Cardiac muscle cell (in vitro differentiated cells and primary cell): ENCODE data around the gene AKT1S1. TPM values are rescaled to one million over a fixed set of nuclear protein-coding genes. Genes with fewer than 3 reads are reported as not detected.
"Not testable (repeated sequence)": the region's sequence is repeated elsewhere in the genome, so short reads cannot be mapped to it uniquely, and the experiment has no call there.

Source experiments
- DNase-seq, 2 donors: peaks; one replicate each; pipeline versions ENCODE4 v3.0.0 to v3.0.0-alpha.2; 2010 to 2017; ENCODE audit warnings: low read depth in 1 of 2, low spot score in 1 of 2
- H3K27ac ChIP-seq: fragments of 200-600 bp; sonication (generic); 2 replicates; pipeline ENCODE4 v1.5.1; 2016
- H3K27me3 ChIP-seq: fragments of 200-600 bp; sonication (generic); 2 replicates; pipeline ENCODE4 v1.6.0; 2016; ENCODE audit warnings: control low read depth
- H3K36me3 ChIP-seq: fragments of 200-600 bp; sonication (generic); 2 replicates; pipeline ENCODE4 v1.5.1; 2016; ENCODE audit warnings: control low read depth
- H3K4me1 ChIP-seq: fragments of 200-600 bp; sonication (generic); 2 replicates; pipeline ENCODE4 v1.8.1; 2017; ENCODE audit warnings: low read depth, mild to moderate bottlenecking, mixed run types
- H3K4me3 ChIP-seq: fragments of 200-600 bp; sonication (generic); 2 replicates; pipeline ENCODE4 v1.5.1; 2016; ENCODE audit warnings: mild to moderate bottlenecking
- H3K9me3 ChIP-seq: fragments of 200-600 bp; sonication (generic); 2 replicates; pipeline ENCODE4 v1.5.1; 2017; ENCODE audit warnings: low read depth, mild to moderate bottlenecking, control low read depth
- polyA plus RNA-seq: library from polyadenylated mRNA; unstranded; fragments of >200 nt; fragmentation: Nextera tagmentation; extraction: Ambion mirVana; gene quantifications from 2 replicates; pipeline ENCODE4 v1.2.1, GENCODE V29; 2016
- total RNA-seq: library from RNA; depleted of rRNA; stranded (reverse); fragments of >200 nt; gene quantifications from 2 replicates; pipeline ENCODE4 v1.2.3, GENCODE V29; 2016
- TF ChIP-seq, protein P1 (sequence below): IDR thresholded peaks from 2 replicates; pipeline ENCODE4 v1.5.1; 2012; ENCODE audit warnings: low read depth, mild to moderate bottlenecking, low read length

AKT1S1 gene
- total RNA-seq (27.5 and 36.9 TPM in 2 replicates), polyA plus RNA-seq (45.4 and 66.2 TPM in 2 replicates)

DNA sequence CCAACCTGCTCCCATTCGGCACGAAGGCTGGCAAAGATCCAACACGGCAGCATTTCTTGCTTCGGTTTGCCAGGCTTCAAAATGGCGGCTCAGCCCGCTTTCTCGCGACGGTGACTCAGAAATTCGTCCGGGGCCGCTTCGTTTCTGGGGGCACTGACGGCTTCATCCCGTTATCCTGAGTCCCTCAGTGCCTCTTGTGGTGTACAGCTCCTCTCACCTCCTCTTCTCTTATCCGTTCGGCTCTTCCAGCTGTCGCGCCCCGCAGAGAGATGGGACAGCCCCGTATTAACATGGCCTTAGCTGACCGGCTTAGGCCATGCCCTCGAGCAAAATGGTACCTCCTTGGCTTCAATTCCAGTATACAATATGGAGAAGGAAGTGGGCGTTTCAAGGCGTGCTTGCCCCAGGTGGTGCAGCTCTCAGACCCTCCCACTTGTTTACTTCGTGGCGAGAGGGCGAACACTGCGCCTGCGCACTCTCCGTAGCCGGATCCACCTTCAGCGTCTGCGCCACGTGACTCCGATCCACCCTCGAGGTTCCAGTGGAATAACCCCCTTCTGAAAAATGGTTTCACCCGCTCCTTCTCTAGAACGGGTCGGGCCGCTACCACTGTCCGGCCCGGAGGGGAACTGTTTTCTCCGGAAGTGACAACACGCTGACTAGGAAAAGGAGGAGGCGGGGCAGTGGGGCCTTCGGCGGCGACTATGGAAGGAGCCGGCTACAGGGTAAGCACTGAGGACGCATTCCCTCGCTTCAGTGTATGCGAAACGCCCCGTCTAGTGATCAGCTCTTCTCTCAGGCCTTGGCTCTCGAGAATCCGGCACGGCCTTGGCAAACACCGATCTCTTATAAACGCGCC, at the start of gene AKT1S1, which contains the start of gene TBC1D17:
AKT1S1 (minus strand) TSS at position 336 of the 859 bp plus-strand sequence. CDS start 4,060 bp downstream, outside the sequence.
TBC1D17 (plus strand) TSS at position 683 of the 859 bp plus-strand sequence; CDS start at position 705, 22 bp downstream.
- H3K9me3 ChIP-seq, result no peaks in the 10 kb centered on the region
- TF ChIP-seq, protein P1, sequence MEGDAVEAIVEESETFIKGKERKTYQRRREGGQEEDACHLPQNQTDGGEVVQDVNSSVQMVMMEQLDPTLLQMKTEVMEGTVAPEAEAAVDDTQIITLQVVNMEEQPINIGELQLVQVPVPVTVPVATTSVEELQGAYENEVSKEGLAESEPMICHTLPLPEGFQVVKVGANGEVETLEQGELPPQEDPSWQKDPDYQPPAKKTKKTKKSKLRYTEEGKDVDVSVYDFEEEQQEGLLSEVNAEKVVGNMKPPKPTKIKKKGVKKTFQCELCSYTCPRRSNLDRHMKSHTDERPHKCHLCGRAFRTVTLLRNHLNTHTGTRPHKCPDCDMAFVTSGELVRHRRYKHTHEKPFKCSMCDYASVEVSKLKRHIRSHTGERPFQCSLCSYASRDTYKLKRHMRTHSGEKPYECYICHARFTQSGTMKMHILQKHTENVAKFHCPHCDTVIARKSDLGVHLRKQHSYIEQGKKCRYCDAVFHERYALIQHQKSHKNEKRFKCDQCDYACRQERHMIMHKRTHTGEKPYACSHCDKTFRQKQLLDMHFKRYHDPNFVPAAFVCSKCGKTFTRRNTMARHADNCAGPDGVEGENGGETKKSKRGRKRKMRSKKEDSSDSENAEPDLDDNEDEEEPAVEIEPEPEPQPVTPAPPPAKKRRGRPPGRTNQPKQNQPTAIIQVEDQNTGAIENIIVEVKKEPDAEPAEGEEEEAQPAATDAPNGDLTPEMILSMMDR, result no peak
- H3K27me3 ChIP-seq, result no peaks in the 10 kb centered on the region
- H3K4me3 ChIP-seq, result peak within 1 kb of the TSS; percentile 76
- H3K36me3 ChIP-seq, result peaks cover 13% of the 10 kb centered on the region
- peak within 1 kb of the TSS; percentile 99 for H3K27ac ChIP-seq
- peak; percentile 100 for DNase-seq
- H3K4me1 ChIP-seq, result no peaks in the 10 kb centered on the region

DNA sequence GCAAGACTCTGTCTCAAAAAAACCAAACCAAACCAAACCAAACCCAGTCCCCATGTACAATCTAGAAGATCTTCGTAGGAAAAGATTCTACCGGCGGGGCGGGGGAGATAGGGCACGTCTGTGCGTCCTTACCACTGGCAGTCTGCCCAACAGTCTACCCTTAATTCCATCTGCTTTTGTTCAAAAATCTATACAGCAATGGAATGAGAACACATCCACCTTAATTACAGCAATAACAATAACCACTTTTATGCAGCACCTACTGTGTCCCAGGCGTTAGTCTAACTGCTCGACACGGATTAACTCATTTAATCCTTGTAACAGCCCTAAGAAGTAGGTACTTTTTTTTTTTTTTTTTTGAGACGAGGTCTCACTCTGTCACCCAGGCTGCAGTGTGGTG, 49.4 kb upstream of the AKT1S1 start:
- Histone ChIP-seq H3K9me3 (no peaks in the 10 kb centered on the region), H3K4me3 (no peak overlapping the region), H3K4me1 (peaks cover 3% of the 10 kb centered on the region), H3K27ac (no peak overlapping the region), H3K27me3 (no peaks in the 10 kb centered on the region), H3K36me3 (peaks cover 6% of the 10 kb centered on the region)
- TF ChIP-seq, protein P1, result no peak
- no peak for DNase-seq

DNA sequence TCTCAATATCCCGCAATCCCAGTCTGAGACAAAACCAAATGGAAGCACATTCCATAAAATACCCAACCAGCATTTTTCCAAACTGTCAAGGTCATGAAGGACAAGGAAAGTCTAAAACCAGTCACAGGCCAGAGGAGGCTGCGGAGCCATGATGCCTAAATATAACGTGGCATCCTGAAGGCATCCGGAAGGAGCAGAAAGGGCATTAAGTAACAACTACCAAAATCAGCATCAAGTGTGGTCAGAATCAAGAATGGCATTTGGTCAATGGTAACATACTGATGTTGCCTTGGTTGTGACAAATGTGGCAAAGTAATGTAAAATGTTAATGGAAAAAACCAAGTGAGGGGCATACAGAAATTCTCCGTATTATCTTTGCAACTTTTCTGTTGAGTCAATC, 48.3 kb upstream of the AKT1S1 start:
- no peak for DNase-seq
- H3K27ac ChIP-seq, result no peak overlapping the region
- H3K9me3 ChIP-seq, result no peaks in the 10 kb centered on the region
- no peaks in the 10 kb centered on the region for H3K27me3 ChIP-seq
- peaks cover 3% of the 10 kb centered on the region for H3K4me1 ChIP-seq
- TF ChIP-seq, protein P1, result no peak
- H3K4me3 ChIP-seq, result no peak overlapping the region
- H3K36me3 ChIP-seq, result peaks cover 6% of the 10 kb centered on the region

DNA sequence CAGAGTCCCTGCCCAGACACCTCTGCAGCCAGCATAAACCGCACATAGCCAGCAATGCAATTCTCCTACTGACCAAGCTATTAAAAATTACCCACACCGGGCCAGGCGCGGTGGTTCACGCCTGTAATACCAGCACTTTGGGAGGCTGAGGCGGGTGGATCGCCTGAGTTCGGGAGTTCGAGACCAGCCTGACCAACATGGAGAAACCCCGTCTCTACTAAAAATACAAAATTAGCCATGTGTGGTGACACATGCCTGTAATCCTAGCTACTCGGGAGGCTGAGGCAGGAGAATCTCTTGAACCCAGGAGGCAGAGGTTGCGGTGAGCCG, 47.7 kb upstream of the AKT1S1 start:
- H3K4me1 ChIP-seq, DNase-seq, H3K4me3 ChIP-seq, H3K27ac ChIP-seq, H3K9me3 ChIP-seq, H3K27me3 ChIP-seq, H3K36me3 ChIP-seq: not testable (repeated sequence)

GRCh38 chr19:49924004-49924880, 47.1 kb upstream of the AKT1S1 start:
- DNase-seq, result no peak
- Histone ChIP-seq H3K27ac (no peak overlapping the region), H3K4me3 (no peak overlapping the region), H3K4me1 (peaks cover 3% of the 10 kb centered on the region), H3K36me3 (peaks cover 6% of the 10 kb centered on the region), H3K9me3 (no peaks in the 10 kb centered on the region), H3K27me3 (no peaks in the 10 kb centered on the region)
- TF ChIP-seq, protein P1, result no peak
